ENCODE measurements around the gene PRSS36. TPM values are rescaled to one million over a fixed set of nuclear protein-coding genes. Genes with fewer than 3 reads are reported as not detected.
A peak's percentile ranks its signal among the peaks of the same experiment; 100 is the strongest.

PRSS36 gene
- total and polyA plus RNA-seq, 8 donors, result 0.87 to 26.3 (median 2.7) TPM; not detected in 2

DNA sequence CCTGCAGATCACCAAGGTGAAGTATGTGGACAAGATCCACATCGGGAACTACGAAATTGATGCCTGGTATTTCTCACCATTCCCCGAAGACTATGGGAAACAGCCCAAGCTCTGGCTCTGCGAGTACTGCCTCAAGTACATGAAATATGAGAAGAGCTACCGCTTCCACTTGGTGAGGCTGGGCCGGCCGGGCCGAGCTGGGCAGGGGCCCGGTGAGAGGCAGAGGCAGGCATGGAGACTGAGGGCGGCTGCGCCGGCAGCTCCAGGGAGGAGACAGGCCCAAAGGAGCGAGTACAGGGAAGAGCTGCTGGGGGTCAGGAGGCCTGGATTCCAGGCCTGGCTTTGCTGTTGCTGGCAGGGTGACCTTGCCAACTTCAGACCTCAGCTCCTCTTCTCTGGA, 22.7 kb downstream of the PRSS36 start:
- Histone ChIP-seq H3K4me1 (peaks cover 48 to 61% (median 53%) of the 10 kb centered on the region in 4 donors), H3K27ac (peak overlapping the region; percentile 88 to 97 (median 91)), H3K9me3 (no peaks in the 10 kb centered on the region), H3K27me3 (no peaks in the 10 kb centered on the region), H3K36me3 (peaks cover 49 to 98% (median 84%) of the 10 kb centered on the region in 4 donors), H3K4me3 (no peak overlapping the region)
- TF ChIP-seq EP300 (IDR thresholded peaks at IDR 0.05) (no peak), POLR2A (IDR thresholded peaks at IDR 0.05) (no peak), POLR2AphosphoS5 (IDR thresholded peaks at IDR 0.05) (no peak)
- TF ChIP-seq, protein P1, sequence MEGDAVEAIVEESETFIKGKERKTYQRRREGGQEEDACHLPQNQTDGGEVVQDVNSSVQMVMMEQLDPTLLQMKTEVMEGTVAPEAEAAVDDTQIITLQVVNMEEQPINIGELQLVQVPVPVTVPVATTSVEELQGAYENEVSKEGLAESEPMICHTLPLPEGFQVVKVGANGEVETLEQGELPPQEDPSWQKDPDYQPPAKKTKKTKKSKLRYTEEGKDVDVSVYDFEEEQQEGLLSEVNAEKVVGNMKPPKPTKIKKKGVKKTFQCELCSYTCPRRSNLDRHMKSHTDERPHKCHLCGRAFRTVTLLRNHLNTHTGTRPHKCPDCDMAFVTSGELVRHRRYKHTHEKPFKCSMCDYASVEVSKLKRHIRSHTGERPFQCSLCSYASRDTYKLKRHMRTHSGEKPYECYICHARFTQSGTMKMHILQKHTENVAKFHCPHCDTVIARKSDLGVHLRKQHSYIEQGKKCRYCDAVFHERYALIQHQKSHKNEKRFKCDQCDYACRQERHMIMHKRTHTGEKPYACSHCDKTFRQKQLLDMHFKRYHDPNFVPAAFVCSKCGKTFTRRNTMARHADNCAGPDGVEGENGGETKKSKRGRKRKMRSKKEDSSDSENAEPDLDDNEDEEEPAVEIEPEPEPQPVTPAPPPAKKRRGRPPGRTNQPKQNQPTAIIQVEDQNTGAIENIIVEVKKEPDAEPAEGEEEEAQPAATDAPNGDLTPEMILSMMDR (IDR thresholded peaks at IDR 0.05), result no peak
- intact Hi-C loops (cut with DNase I; ENCODE audit: low total_unique reads), result no loop called here
- peak in 1 of 2 donors; percentile 2 for DNase-seq
- WGBS, 5 donors, result 40 to 74% (median 70%) methylated on average over 13 of the region's 13 CpGs

DNA sequence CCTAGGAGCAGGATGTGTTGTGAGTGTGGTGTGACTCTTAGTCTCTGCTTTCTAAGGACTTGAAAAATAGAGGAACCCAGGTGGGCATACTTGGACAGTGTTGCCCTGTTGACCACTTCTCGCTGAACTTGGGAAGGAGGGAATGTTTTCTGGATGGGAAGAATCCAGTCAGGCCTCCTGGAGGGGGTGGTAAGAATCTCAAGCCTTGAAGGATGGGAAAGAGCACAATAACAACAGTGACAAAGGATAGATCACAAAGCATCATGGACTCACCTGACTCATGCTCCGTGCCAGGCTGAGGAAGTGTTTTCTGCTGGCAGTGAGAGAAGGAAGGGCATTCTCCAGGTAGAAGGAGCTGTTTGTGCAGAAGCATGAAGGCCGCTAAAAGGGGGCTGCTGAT, 24.0 kb downstream of the PRSS36 start:
- no peak for DNase-seq
- intact Hi-C loops (cut with DNase I; ENCODE audit: low total_unique reads), result no loop called here
- 80 to 92% (median 90%) methylated on average over 3 of the region's 3 CpGs for WGBS, 5 donors
- TF ChIP-seq, protein P1 (IDR thresholded peaks at IDR 0.05), result no peak
- Histone ChIP-seq H3K36me3 (peaks cover 46 to 98% (median 84%) of the 10 kb centered on the region in 4 donors), H3K27ac (peak overlapping the region in 4 of 5 donors; percentile 6 to 97 (median 89)), H3K9me3 (no peaks in the 10 kb centered on the region), H3K4me1 (peaks cover 40 to 48% (median 42%) of the 10 kb centered on the region in 4 donors), H3K4me3 (no peak overlapping the region), H3K27me3 (no peaks in the 10 kb centered on the region)

DNA sequence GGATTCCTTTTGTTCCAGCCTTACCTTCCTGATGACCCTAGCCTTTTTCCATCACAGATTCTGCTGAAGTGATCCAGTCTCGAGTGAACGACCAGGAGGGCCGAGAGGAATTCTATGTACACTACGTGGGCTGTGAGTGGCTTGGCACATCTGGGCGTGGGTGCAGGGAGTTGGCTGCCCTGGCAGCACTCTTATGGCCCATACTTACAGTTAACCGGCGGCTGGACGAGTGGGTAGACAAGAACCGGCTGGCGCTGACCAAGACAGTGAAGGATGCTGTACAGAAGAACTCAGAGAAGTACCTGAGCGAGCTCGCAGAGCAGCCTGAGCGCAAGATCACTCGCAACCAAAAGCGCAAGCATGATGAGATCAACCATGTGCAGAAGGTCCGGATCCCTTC, 29.7 kb downstream of the PRSS36 start:
- H3K36me3 ChIP-seq, result peaks cover 36 to 63% (median 56%) of the 10 kb centered on the region in 4 donors
- DNase-seq, result no peak
- H3K4me3 ChIP-seq, result no peak overlapping the region
- H3K9me3 ChIP-seq, result no peaks in the 10 kb centered on the region
- intact Hi-C loops (cut with DNase I; ENCODE audit: low total_unique reads), result no loop called here
- H3K27ac ChIP-seq, result peak overlapping the region in 3 of 5 donors; percentile 98 to 99 (median 98)
- 88 to 92% (median 90%) methylated on average over 12 to 16 of the region's 16 CpGs for WGBS, 5 donors
- TF ChIP-seq POLR2A (IDR thresholded peaks at IDR 0.05) (no peak), POLR2AphosphoS5 (IDR thresholded peaks at IDR 0.05) (no peak), EP300 (IDR thresholded peaks at IDR 0.05) (no peak)
- TF ChIP-seq, protein P1 (IDR thresholded peaks at IDR 0.05), result no peak
- peaks cover 22 to 34% (median 27%) of the 10 kb centered on the region in 4 donors for H3K4me1 ChIP-seq
- no peaks in the 10 kb centered on the region for H3K27me3 ChIP-seq

DNA sequence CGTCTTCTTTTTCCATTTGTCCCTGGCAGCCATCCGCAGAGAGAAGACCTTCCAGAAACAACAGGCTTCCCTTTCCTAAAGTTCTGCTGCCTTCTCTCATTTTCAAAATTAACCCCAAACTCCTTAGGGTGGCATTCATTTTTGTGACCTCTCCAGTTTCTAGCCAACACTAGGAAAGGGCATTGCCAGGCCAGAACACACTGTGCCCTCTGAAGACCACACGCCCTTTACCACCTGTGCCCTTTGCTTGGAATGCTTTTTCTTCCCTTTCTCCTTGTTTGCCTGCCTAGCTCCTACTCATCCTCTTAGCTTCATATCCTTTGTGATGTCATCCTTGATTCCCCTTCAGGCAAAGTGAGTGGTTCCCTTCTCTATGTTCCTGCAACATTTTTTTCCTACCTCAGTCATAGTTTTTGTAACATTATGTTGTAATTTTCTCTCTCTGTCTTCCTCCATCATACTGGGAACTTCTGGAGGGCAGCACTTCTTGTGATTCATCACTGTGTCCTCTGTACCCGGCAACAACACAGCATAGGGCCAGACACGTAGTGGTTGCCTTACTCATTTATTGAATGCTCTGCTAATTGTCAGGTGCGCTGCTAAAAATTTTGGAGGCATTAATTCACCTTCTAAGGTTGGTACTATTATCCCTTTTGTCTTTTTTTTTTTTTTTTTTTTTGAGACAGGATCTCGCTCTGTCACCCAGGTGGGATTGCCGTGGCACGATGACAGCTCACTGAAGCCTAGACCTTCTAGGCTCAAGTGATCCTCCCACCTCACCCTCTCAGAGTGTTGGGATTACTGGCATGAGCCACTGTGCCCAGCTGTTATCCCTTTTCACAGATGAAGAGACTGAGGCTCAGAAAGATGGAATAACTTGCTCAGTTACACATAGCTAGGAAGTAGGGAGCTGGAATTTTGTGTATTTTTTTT, 31.4 kb downstream of the PRSS36 start:
- peak overlapping the region; percentile 50 to 78 (median 64) for H3K4me3 ChIP-seq
- peak overlapping the region; percentile 98 to 99 (median 98) for H3K27ac ChIP-seq
- no peak for DNase-seq
- no peaks in the 10 kb centered on the region for H3K9me3 ChIP-seq
- intact Hi-C loops (cut with DNase I; ENCODE audit: low total_unique reads), result no loop called here
- peak in 1 of 3 donors; percentile 28 for TF ChIP-seq POLR2AphosphoS5 (IDR thresholded peaks at IDR 0.05)
- no peak for TF ChIP-seq EP300 (IDR thresholded peaks at IDR 0.05)
- no peak for TF ChIP-seq POLR2A (IDR thresholded peaks at IDR 0.05)
- TF ChIP-seq, protein P1 (IDR thresholded peaks at IDR 0.05), result no peak
- H3K4me1 ChIP-seq, result peaks cover 34 to 47% (median 40%) of the 10 kb centered on the region in 4 donors
- WGBS, 5 donors, result 43 to 54% (median 53%) methylated on average over 9 of the region's 9 CpGs
- H3K27me3 ChIP-seq, result no peaks in the 10 kb centered on the region
- peaks cover 36 to 48% (median 43%) of the 10 kb centered on the region in 4 donors for H3K36me3 ChIP-seq
